AG04450 (cell line): ENCODE measurements around the gene KISS1. TPM values are rescaled to one million over a fixed set of nuclear protein-coding genes. Genes with fewer than 3 reads are reported as not detected.
"Not testable (repeated sequence)": the region's sequence is repeated elsewhere in the genome, so short reads cannot be mapped to it uniquely, and the experiment has no call there.

Source experiments
- CTCF ChIA-PET: fragments of 300-600, 350-600 bp; formaldehyde crosslinking; extraction: SDS; loops from one replicate; lab custom pipeline; 2022; ENCODE audit warnings: antibody characterized with exemption, inconsistent platforms; lab: Charles Lee
- POLR2A ChIA-PET: fragments of 350-600 bp; formaldehyde crosslinking; extraction: SDS; loops from one replicate; lab custom pipeline; 2021; ENCODE audit warnings: antibody characterized with exemption, inconsistent platforms; lab: Yijun Ruan, JAX
- DNase-seq: peaks from one replicate; pipeline ENCODE4 v3.0.0-alpha.2; 2011; ENCODE audit warnings: low read depth, low spot score
- H3K27ac ChIP-seq: one replicate; pipeline ENCODE4 v1.5.1; 2012; ENCODE audit warnings: low read depth, low read length, control low read depth
- H3K27me3 ChIP-seq: one replicate; pipeline ENCODE4 v1.6.0; 2012; ENCODE audit warnings: low read length; ENCODE audit not compliant: control insufficient read depth, insufficient read depth
- H3K4me3 ChIP-seq: 2 replicates; pipeline ENCODE4 v1.5.1; 2011; ENCODE audit warnings: mild to moderate bottlenecking, low read depth, low read length, control low read depth
- H3K9me3 ChIP-seq: 2 replicates; pipeline ENCODE4 v1.5.1; 2012; ENCODE audit warnings: low read length; ENCODE audit not compliant: control insufficient read depth, insufficient read depth
- polyA minus RNA-seq: library from RNA; depleted of rRNA, polyadenylated mRNA; stranded (reverse); fragments of >200 nt; gene quantifications from 2 replicates; pipeline ENCODE4 v1.2.3, GENCODE V29; 2011; rRNA and poly(A)+ RNA removed
- polyA plus RNA-seq: library from polyadenylated mRNA; depleted of rRNA; stranded (reverse); fragments of >200 nt; gene quantifications from 2 replicates; pipeline ENCODE4 v1.2.3, GENCODE V29; 2011; rRNA removed
- TF ChIP-seq, protein P1 (sequence below): IDR thresholded peaks from 2 replicates; pipeline ENCODE4 v1.5.1; 2011; ENCODE audit warnings: low read depth, low read length, control low read depth, inconsistent platforms

Gene KISS1, protein sequence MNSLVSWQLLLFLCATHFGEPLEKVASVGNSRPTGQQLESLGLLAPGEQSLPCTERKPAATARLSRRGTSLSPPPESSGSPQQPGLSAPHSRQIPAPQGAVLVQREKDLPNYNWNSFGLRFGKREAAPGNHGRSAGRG
- polyA plus RNA-seq, result 3.4 and 7.0 TPM in 2 replicates
- polyA minus RNA-seq, result 2.0 and 3.2 TPM in 2 replicates

DNA sequence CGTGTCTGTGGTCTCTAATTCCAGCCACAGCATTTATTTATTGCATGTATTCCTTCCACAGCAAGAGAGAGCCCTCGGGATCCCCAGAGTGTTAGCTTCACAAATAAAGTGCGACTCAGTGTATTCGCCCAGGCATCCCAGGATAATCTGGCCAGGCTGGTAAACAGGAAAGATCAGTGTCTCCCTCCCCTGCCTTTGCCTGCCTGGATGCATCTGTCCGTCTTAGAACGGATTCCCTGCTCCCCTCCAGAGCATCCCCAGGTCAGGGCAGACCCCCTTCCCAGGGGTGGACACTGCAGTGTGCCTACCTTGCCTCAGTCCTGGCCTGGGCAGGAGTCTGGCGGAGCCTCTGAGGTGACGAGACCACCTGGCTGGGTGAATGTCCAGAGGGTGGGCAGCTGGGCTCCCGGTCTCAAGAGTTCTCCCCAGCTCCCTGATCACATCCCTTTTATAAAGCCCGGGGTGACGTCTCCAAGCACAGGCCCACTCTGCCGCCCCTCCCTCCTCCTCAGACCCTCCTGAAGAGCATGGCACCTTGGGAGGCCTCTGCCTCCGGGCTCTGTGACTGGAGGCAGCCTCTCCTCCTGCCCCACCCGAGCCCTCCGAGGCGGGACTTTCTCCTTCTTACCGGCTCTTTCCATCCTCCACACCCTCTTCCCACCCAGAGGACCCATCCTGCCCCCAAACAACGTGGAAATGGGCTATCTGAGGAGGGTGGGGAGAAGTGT is at the start of gene KISS1:
Gene KISS1 (minus strand): TSS at position 424 of the 728 bp plus-strand sequence. CDS start 3,615 bp downstream, outside the sequence.
- TF ChIP-seq, protein P1, sequence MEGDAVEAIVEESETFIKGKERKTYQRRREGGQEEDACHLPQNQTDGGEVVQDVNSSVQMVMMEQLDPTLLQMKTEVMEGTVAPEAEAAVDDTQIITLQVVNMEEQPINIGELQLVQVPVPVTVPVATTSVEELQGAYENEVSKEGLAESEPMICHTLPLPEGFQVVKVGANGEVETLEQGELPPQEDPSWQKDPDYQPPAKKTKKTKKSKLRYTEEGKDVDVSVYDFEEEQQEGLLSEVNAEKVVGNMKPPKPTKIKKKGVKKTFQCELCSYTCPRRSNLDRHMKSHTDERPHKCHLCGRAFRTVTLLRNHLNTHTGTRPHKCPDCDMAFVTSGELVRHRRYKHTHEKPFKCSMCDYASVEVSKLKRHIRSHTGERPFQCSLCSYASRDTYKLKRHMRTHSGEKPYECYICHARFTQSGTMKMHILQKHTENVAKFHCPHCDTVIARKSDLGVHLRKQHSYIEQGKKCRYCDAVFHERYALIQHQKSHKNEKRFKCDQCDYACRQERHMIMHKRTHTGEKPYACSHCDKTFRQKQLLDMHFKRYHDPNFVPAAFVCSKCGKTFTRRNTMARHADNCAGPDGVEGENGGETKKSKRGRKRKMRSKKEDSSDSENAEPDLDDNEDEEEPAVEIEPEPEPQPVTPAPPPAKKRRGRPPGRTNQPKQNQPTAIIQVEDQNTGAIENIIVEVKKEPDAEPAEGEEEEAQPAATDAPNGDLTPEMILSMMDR, result no peak
- no peak within 1 kb of the TSS for H3K4me3 ChIP-seq
- no peaks in the 10 kb centered on the region for H3K27me3 ChIP-seq
- ChIA-PET CTCF (interaction anchor here (0.6 to 4.1 kb wide), 2 partner anchors 10 to 13 kb away, joined by 5 to 47 read pairs; no protein-coding TSS in a partner anchor), POLR2A (interaction anchor here (0.7 kb wide), 1 partner anchor 168 kb away, joined by 3 read pairs; no protein-coding TSS in a partner anchor)
- H3K9me3 ChIP-seq, result no peaks in the 10 kb centered on the region
- no peak within 1 kb of the TSS for H3K27ac ChIP-seq
- DNase-seq, result no peak

DNA sequence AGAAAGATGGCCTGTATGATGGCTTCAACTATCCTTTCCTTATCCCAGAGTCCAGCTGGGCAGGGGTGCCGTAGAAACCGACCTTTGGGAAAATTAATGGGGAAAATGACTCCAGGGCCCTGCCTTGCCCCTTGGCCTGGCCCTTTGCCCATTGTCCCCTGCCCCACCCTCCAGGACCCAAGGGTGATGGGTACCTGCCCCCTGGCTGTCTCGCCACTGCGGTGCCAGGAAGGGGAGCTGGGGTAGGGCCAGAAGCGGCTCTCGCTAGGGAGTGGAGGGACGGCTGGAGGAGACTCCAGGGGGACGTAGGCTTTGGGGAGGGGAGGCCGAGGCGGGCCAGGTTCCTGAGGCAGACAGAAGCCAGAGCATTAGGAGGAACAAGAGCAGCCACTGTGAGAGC is 46.6 kb upstream of the KISS1 start:
- no peak for DNase-seq
- Histone ChIP-seq H3K27ac (no peak overlapping the region), H3K27me3 (no peaks in the 10 kb centered on the region), H3K4me3 (no peak overlapping the region), H3K9me3 (no peaks in the 10 kb centered on the region; the same call in 1 of the 2 replicates)
- CTCF ChIA-PET, result interaction anchor here (1.2 kb wide), 1 partner anchor 15 kb away, joined by 3 read pairs; no protein-coding TSS in a partner anchor
- POLR2A ChIA-PET, result no interaction called here
- TF ChIP-seq, protein P1, result no peak

DNA sequence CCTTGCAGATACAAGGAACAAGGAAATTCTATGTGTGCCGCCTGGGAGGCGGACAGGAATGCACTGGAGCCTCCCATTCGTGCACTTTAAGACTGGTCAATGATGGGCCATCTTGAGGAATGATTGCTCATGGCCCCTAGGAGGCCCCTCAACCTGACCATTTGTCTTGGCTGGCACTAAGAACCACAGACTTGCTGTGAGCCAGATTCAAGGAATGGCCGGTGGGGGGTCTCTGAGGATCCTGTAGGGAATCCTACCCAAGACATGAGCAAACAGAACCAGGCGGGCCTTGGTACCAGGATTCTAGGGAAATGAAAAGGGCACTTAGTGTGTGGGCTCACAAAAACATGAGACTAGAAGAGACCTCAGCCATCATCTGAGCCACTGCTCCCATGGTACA is 45.6 kb upstream of the KISS1 start:
- Histone ChIP-seq H3K27me3 (no peaks in the 10 kb centered on the region), H3K9me3 (no peaks in the 10 kb centered on the region; the same call in 1 of the 2 replicates), H3K27ac (no peak overlapping the region), H3K4me3 (no peak overlapping the region)
- DNase-seq, result no peak
- TF ChIP-seq, protein P1, result no peak
- CTCF ChIA-PET, result no interaction called here
- POLR2A ChIA-PET, result no interaction called here

DNA sequence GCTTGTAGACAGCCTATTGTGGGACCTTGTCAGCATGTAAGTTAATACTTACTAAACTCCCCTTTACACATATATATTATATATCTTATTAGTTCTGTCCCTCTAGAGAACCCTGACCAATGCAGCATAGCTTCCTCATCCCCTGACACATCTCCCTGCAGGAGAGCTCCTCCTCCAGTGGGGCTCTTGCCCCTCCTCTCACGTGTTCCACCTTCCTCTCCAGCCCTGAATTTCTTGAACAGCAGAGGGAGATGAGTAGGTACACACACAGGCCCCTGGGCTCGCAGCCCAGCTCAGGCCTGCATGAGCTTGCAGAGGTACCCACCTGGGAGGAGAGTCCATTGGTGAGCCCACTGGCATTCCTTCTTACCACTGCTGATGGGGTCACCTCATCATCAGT is 44.8 kb upstream of the KISS1 start:
- TF ChIP-seq, protein P1, result no peak
- Histone ChIP-seq H3K4me3 (no peak overlapping the region), H3K27me3 (no peaks in the 10 kb centered on the region), H3K27ac (peak overlapping the region; percentile 11), H3K9me3 (no peaks in the 10 kb centered on the region; the same call in 1 of the 2 replicates)
- no peak for DNase-seq
- ChIA-PET POLR2A (no interaction called here), CTCF (no interaction called here)

DNA sequence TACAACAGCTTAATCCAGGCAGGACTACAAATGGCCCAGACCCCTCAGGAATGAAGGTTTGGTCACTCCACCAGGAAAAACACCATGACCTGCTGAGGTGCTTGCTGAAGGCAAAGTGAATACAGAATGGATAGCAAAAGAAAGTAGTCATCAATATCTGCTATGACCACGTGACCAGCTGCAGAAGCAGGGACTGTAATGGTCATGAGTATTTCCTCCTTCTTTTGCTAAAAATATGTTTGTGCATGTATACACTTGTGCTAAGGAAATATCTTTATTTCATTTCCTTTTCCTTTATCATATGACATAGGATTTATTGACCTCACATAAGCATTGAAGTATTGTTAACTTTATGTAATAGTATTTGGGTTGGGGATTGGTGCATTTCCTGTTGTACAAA is 43.9 kb upstream of the KISS1 start:
- no peak for DNase-seq
- H3K9me3 ChIP-seq, result no peaks in the 10 kb centered on the region; the same call in 1 of the 2 replicates
- H3K27me3 ChIP-seq, result no peaks in the 10 kb centered on the region
- H3K27ac ChIP-seq, result no peak overlapping the region
- POLR2A ChIA-PET, result no interaction called here
- H3K4me3 ChIP-seq, result no peak overlapping the region
- TF ChIP-seq, protein P1, result no peak
- CTCF ChIA-PET, result interaction anchor here (0.8 kb wide), 1 partner anchor 124 kb away, joined by 4 read pairs; no protein-coding TSS in a partner anchor

DNA sequence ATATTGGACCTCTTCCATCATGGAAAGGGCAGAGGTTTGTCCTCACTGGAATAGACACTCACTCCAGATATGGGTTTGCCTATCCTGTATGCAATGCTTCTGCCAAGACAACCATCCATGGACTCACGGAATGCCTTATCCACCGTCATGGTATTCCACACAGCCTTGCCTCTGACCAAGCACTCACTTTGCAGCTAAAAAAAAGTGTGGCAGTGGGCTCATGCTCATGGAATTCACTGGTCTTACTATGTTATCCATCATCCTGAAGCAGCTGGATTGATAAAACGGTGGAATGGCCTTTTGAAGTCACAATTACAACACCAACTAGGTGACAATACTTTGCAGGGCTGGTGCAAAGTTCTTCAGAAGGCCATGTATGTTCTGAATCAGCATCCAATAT is 43.1 kb upstream of the KISS1 start:
- H3K27ac ChIP-seq, H3K27me3 ChIP-seq, H3K4me3 ChIP-seq, POLR2A ChIA-PET, DNase-seq, H3K9me3 ChIP-seq: not testable (repeated sequence)
- CTCF ChIA-PET, result interaction anchor here (0.8 kb wide), 1 partner anchor 125 kb away, joined by 4 read pairs; no protein-coding TSS in a partner anchor

DNA sequence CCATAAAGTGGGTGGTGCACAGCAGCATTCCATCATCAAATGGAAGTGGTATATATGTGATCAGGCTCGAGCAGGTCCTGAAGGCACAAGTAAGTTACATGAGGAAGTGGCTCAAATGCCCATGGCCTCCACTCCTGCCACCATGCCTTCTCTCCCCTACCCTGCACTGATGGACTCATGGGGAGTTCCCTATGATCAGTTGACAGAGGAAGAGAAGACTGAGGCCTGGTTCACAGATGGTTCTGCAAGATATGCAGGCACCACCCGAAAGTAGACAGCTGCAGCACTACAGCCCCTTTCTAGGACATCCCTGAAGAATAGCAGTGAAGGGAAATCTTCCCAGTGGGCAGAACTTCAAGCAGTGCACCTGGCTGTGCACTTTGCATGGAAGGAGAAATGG is 42.2 kb upstream of the KISS1 start:
- H3K9me3 ChIP-seq, H3K27ac ChIP-seq, CTCF ChIA-PET, DNase-seq, POLR2A ChIA-PET, H3K27me3 ChIP-seq, H3K4me3 ChIP-seq: not testable (repeated sequence)
